22Rv1 (cell line): ENCODE measurements around the gene COL16A1.

ENCODE experiments used
- CTCF ChIP-seq: fragments of 450-650 bp; IDR thresholded peaks from 2 replicates; pipeline ENCODE4 v1.5.1; 2017; ENCODE audit warnings: mild to moderate bottlenecking
- ZFX ChIP-seq: fragments of 450-650 bp; IDR thresholded peaks from 2 replicates; pipeline ENCODE4 v1.6.1; 2017; ENCODE audit warnings: antibody characterized with exemption, borderline replicate concordance

GRCh38 chr1:31669786-31670592, 33.8 kb downstream of the COL16A1 start:
- TF ChIP-seq CTCF (peak; percentile 12; the same call in 1 of the 2 replicates), ZFX (no peak)
